GM12873 (cell line): ENCODE data around the gene MR1.

Experiments
- CTCF ChIP-seq: IDR thresholded peaks from 2 replicates; pipeline ENCODE4 v1.5.1; 2012; ENCODE audit warnings: low read depth, mild to moderate bottlenecking, moderate library complexity, low read length, control low read depth; ENCODE audit not compliant: insufficient read depth; ENCODE audit errors: missing control alignments

The MR1 gene

DNA sequence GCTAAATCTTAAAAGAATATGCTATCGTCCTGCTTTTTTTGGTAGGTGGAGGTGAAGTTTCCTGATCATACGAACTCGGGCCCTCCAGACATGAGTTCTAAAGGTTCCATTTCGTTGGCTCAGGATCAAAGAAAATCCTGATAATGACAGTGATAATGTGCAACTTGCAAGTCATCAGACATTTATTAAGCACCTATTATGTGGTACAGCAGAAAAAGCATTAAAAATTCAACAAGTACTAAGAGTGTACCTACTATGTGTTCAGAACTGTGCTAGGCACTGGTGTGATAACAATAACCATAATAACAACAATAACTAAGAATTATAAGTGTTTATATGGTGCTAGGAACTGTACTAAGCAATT lies 50.8 kb downstream of the MR1 start:
- TF ChIP-seq CTCF: no peak

- TF ChIP-seq CTCF: no peak
Measured at GRCh38 chr1:181086091-181086490, 52.3 kb downstream of the MR1 start.

- no peak for TF ChIP-seq CTCF
Measured at GRCh38 chr1:181086926-181087325, 53.1 kb downstream of the MR1 start.

DNA sequence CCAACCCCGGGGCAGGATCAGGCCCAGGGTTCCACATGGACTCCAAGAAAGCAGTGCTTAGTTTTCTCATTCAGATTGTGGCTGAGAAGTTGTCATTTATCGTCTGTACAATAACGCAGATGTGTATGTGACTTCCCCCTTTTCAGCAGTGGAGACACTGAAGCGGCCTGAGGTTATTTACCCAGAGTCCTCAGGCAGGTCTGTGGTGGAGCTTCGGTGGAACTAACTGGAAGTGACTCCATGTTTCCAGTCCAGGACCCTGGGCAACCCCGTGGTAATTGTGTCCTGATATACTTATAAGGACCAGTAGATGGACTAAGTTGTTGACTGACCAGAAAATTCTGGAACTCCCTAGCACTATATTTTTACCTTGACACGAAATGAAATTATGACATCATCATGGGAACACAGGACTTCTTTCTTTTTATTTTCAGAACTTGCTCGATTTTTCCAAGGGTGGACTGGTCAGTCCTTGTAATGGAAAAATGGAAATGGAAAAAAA lies 53.7 kb downstream of the MR1 start:
- TF ChIP-seq CTCF: no peak

DNA sequence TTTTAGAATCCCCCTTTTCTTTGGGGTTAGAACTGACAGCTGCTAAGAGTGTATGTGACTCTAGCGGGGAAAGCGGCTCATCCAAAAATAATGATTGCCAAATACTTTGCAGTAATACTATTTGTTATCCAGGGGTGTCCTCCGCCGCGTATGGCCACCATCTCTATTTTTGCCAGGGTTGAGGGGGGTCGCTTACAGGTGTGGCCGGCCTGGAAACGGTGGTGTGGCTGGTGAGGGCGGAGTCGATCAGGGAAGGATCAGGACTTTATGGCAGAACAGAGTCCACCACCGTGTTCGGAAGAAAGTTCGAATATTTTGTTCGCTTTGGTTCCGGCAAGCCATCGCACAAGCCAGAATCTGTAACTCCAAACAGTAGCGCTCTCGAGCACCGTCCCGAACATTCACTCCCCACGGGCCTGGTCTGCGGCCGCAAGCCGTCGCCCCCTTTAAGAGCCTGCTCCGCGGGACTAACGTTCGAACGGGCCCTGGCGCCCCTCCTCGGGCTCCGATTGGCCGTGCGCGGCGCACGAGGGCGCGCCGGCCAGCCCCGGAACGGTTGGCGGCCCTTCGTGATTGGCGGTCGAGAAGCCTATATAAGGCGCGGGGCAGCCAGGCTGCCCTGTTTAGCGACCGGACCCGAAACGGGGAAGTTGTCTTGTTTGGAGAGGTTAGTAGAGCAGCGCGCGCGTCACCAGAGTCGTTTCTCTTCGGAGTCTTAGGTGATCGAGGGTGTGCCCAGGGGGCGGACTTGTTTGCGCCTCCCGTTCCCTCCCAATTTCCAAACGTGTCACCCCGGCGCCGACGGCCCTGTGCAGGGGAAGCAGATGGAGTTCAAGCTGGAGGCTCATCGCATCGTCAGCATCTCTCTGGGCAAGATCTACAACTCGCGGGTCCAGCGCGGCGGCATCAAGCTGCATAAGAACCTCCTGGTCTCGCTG lies 54.6 kb downstream of the MR1 start, which contains the start of gene IER5:
Gene IER5 (plus strand): TSS at position 622 of the 938 bp plus-strand sequence. CDS start 203 bp downstream, at position 825.
- TF ChIP-seq CTCF: no peak

DNA sequence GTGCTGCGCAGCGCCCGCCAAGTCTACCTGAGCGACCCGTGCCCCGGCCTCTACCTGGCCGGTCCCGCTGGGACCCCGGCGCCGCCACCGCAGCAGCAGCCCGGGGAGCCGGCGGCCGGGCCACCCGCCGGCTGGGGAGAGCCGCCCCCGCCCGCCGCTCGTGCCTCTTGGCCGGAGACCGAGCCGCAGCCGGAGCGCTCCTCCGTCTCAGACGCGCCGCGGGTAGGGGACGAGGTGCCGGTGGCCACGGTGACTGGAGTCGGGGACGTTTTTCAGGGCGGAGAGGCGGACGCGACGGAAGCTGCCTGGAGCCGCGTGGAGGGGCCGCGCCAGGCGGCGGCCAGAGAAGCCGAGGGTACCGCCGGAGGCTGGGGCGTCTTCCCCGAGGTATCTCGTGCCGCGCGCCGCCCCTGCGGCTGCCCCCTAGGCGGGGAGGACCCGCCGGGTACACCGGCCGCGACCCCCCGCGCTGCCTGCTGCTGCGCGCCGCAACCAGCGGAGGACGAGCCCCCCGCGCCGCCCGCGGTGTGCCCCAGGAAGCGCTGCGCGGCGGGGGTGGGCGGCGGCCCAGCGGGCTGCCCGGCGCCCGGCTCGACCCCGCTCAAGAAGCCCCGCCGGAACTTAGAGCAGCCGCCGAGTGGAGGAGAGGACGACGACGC lies 55.4 kb downstream of the MR1 start:
- TF ChIP-seq CTCF: no peak
